Mammary epithelial cell (primary cell): ENCODE results near the gene PRKX.
"Not testable (repeated sequence)": the region's sequence is repeated elsewhere in the genome, so short reads cannot be mapped to it uniquely, and the experiment has no call there.

Experiments used
- CTCF ChIP-seq, 2 donors: IDR thresholded peaks in 1 of 2; conservative IDR thresholded peaks in 1 of 2; 2 replicates each; pipeline ENCODE4 v1.5.1; 2011 to 2012; ENCODE audit warnings: inconsistent platforms in 2 of 2, low read length in 2 of 2, mild to moderate bottlenecking in 2 of 2, control low read depth in 1 of 2, low read depth in 1 of 2; ENCODE audit not compliant: insufficient read depth in 1 of 2; ENCODE audit errors: extremely low read depth in 1 of 2
- EZH2 ChIP-seq: IDR thresholded peaks from 2 replicates; pipeline ENCODE4 v1.6.1; 2012; ENCODE audit warnings: low read length, inconsistent platforms, borderline replicate concordance

- not testable (repeated sequence) for TF ChIP-seq CTCF (conservative IDR thresholded peaks at IDR 0.05 in 1 of 2, IDR thresholded peaks at IDR 0.05 in 1 of 2; ENCODE audit: extremely low read depth in 1 of 2, insufficient read depth in 1 of 2, low read depth in 1 of 2, low read length in 2 of 2); EZH2
Measured at GRCh38 chrX:3683236-3683635, 30.2 kb downstream of the PRKX start.
